H1 (cell line): ENCODE data around the gene CCDC179. TPM values are rescaled to one million over a fixed set of nuclear protein-coding genes. Genes with fewer than 3 reads are reported as not detected.

ENCODE experiments used
- SP2 ChIP-seq: IDR thresholded peaks from 2 replicates; pipeline ENCODE4 v1.6.1; 2012; ENCODE audit warnings: mild to moderate bottlenecking, low read length, inconsistent platforms
- polyA plus RNA-seq, 7 experiments: library from polyadenylated mRNA; depleted of rRNA in 3 of 7; stranded (reverse) in 5 of 7; unstranded in 2 of 7; fragments of >200 nt in 5 of 7; fragments of 200-250 nt in 2 of 7; gene quantifications; 1 replicate in 5 of 7; 2 replicates in 1 of 7; 4 replicates in 1 of 7; pipeline versions ENCODE4 v1.2.1 to v1.2.3, GENCODE V29; 2011 to 2013; ENCODE audit warnings: missing spikeins in 2 of 7, mixed read lengths in 2 of 7
- total RNA-seq: library from RNA; stranded (reverse); fragmentation: NEBNext Ultra II Directional; extraction: Animal tissue kit (Norgen Biotek cat#: 25700); gene quantifications from 2 replicates; pipeline ENCODE4 v1.2.1, GENCODE V29; 2021
- TF ChIP-seq, protein P1 (sequence below): fragments of 300-600 bp; sonication (generic); IDR thresholded peaks from 2 replicates; pipeline ENCODE4 v1.7.1; 2012; ENCODE audit warnings: low read length, moderate library complexity, mild to moderate bottlenecking, inconsistent platforms; ENCODE audit not compliant: insufficient replicate concordance

Gene CCDC179
- total and polyA plus RNA-seq, 2 of the 8 experiments (the other 6 are each of a cell fraction or from before 2014, with no cell fraction given): not detected

DNA sequence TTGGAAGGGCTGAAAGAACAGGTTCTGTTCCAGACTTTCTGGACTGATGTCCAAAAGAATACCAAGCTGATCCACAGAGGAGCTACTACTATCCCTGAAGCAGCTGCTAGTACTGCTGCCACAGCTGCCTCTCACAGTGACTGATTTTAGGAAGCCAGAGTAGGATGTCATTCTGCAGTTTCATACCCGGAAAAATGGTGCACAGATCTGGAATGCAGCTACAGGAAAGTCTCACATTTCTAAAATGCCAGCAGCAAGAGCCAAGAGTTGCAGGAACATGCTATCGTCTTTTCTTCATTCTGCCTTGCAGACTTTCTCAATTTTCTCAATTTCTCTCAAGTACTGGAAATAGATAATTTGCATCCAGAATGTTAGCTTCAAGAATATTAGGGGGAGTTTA lies 19.4 kb upstream of the CCDC179 start (continued):
- no peak for TF ChIP-seq SP2
- TF ChIP-seq, protein P1, sequence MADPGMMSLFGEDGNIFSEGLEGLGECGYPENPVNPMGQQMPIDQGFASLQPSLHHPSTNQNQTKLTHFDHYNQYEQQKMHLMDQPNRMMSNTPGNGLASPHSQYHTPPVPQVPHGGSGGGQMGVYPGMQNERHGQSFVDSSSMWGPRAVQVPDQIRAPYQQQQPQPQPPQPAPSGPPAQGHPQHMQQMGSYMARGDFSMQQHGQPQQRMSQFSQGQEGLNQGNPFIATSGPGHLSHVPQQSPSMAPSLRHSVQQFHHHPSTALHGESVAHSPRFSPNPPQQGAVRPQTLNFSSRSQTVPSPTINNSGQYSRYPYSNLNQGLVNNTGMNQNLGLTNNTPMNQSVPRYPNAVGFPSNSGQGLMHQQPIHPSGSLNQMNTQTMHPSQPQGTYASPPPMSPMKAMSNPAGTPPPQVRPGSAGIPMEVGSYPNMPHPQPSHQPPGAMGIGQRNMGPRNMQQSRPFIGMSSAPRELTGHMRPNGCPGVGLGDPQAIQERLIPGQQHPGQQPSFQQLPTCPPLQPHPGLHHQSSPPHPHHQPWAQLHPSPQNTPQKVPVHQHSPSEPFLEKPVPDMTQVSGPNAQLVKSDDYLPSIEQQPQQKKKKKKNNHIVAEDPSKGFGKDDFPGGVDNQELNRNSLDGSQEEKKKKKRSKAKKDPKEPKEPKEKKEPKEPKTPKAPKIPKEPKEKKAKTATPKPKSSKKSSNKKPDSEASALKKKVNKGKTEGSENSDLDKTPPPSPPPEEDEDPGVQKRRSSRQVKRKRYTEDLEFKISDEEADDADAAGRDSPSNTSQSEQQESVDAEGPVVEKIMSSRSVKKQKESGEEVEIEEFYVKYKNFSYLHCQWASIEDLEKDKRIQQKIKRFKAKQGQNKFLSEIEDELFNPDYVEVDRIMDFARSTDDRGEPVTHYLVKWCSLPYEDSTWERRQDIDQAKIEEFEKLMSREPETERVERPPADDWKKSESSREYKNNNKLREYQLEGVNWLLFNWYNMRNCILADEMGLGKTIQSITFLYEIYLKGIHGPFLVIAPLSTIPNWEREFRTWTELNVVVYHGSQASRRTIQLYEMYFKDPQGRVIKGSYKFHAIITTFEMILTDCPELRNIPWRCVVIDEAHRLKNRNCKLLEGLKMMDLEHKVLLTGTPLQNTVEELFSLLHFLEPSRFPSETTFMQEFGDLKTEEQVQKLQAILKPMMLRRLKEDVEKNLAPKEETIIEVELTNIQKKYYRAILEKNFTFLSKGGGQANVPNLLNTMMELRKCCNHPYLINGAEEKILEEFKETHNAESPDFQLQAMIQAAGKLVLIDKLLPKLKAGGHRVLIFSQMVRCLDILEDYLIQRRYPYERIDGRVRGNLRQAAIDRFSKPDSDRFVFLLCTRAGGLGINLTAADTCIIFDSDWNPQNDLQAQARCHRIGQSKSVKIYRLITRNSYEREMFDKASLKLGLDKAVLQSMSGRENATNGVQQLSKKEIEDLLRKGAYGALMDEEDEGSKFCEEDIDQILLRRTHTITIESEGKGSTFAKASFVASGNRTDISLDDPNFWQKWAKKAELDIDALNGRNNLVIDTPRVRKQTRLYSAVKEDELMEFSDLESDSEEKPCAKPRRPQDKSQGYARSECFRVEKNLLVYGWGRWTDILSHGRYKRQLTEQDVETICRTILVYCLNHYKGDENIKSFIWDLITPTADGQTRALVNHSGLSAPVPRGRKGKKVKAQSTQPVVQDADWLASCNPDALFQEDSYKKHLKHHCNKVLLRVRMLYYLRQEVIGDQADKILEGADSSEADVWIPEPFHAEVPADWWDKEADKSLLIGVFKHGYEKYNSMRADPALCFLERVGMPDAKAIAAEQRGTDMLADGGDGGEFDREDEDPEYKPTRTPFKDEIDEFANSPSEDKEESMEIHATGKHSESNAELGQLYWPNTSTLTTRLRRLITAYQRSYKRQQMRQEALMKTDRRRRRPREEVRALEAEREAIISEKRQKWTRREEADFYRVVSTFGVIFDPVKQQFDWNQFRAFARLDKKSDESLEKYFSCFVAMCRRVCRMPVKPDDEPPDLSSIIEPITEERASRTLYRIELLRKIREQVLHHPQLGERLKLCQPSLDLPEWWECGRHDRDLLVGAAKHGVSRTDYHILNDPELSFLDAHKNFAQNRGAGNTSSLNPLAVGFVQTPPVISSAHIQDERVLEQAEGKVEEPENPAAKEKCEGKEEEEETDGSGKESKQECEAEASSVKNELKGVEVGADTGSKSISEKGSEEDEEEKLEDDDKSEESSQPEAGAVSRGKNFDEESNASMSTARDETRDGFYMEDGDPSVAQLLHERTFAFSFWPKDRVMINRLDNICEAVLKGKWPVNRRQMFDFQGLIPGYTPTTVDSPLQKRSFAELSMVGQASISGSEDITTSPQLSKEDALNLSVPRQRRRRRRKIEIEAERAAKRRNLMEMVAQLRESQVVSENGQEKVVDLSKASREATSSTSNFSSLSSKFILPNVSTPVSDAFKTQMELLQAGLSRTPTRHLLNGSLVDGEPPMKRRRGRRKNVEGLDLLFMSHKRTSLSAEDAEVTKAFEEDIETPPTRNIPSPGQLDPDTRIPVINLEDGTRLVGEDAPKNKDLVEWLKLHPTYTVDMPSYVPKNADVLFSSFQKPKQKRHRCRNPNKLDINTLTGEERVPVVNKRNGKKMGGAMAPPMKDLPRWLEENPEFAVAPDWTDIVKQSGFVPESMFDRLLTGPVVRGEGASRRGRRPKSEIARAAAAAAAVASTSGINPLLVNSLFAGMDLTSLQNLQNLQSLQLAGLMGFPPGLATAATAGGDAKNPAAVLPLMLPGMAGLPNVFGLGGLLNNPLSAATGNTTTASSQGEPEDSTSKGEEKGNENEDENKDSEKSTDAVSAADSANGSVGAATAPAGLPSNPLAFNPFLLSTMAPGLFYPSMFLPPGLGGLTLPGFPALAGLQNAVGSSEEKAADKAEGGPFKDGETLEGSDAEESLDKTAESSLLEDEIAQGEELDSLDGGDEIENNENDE: no peak
- TF ChIP-seq, all 59 proteins: peak for 0
